Femur (tissue), 1 donor: Measurements from ENCODE around the gene BRD8.

Experiments used
- DNase-seq: peaks from one replicate; pipeline ENCODE4 v3.0.0-alpha.2; 2017

BRD8 gene

GRCh38 chr5:138095100-138095907 is 83.1 kb downstream of the BRD8 start:
- DNase-seq: no peak

- no peak for DNase-seq
Measured at GRCh38 chr5:138093036-138093435, 85.4 kb downstream of the BRD8 start.

DNA sequence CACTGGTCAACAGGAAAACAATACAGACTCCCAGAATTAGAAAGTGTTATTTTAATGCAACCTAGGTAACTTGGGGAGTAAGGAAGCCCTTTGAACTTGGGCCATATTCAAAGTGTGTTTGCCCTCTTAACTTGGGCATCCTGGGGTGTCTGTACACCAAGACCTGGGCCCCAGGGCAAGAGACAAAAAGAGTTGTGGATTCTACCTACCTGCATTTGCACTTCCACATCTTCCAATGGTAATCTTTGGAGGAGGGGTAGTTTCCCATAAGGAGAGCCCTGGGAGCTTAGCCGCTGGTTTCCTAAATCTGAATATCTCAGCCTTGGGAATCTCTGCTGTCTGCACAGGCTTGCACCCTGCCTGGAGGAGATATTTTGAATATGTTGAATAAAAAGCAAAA is 86.1 kb downstream of the BRD8 start:
- DNase-seq: no peak

DNA sequence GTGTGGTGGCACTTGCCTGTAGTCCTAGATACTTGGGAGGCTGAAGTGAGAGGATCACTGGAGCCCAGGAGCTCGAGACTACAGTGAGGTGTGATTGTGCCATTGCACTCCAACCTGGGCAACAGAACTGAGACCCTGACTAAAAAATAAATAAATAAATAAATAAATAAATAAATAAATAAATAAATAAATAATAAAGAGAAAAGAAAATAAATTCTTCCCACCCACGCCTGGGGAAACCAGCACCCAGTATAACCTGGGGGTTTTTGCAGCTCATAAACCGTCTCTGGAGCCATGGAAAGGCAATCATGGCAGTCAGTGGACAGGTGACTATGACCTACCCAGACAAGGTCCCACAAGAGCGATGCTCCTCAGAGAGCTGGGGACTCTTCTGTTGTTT is 86.7 kb downstream of the BRD8 start:
- DNase-seq: no peak
